Gastrocnemius medialis (tissue), 4 donors: Measurements from ENCODE around the gene ANKS1B.

Source experiments
- POLR2A ChIP-seq, 2 donors: fragments of 450-650 bp; IDR thresholded peaks; one replicate each; pipeline ENCODE4 v1.6.1; 2017; ENCODE audit warnings: antibody characterized with exemption in 2 of 2, mild to moderate bottlenecking in 2 of 2, moderate library complexity in 2 of 2
- TF ChIP-seq, protein P1 (sequence below), 5 experiments: fragments of 450-650 bp in 3 of 5; fragments of 200-600 bp in 2 of 5; sonication (generic) in 2 of 5; IDR thresholded peaks in 4 of 5; conservative IDR thresholded peaks in 1 of 5; 1 replicate in 4 of 5; 2 replicates in 1 of 5; pipeline ENCODE4 v1.5.1; 2016 to 2019; ENCODE audit warnings: antibody characterized with exemption in 5 of 5, mild to moderate bottlenecking in 3 of 5, moderate library complexity in 3 of 5

DNA sequence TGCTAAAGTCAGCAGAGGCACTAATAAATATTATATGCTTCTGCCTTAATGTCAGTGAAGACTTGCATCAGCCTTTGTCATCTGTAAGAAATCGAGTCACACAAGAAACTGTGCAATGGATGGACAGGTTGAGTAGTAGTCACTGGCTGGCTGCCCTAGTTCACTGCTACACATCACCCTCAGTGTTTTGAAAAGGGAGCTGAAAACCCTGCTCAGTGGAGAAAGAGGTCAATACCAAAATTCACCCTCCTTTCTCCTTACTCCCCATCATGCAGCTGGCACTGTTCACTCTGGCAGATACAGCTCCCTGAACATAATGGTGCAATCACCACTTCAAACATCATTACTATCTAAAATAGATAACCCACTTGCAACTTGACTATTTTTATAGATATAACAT, 6.6 kb downstream of the ANKS1B start:
- TF ChIP-seq POLR2A (IDR thresholded peaks at IDR 0.05), result no peak
- TF ChIP-seq, protein P1, sequence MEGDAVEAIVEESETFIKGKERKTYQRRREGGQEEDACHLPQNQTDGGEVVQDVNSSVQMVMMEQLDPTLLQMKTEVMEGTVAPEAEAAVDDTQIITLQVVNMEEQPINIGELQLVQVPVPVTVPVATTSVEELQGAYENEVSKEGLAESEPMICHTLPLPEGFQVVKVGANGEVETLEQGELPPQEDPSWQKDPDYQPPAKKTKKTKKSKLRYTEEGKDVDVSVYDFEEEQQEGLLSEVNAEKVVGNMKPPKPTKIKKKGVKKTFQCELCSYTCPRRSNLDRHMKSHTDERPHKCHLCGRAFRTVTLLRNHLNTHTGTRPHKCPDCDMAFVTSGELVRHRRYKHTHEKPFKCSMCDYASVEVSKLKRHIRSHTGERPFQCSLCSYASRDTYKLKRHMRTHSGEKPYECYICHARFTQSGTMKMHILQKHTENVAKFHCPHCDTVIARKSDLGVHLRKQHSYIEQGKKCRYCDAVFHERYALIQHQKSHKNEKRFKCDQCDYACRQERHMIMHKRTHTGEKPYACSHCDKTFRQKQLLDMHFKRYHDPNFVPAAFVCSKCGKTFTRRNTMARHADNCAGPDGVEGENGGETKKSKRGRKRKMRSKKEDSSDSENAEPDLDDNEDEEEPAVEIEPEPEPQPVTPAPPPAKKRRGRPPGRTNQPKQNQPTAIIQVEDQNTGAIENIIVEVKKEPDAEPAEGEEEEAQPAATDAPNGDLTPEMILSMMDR (IDR thresholded peaks at IDR 0.05 in 4 of 5, conservative IDR thresholded peaks at IDR 0.05 in 1 of 5), result no peak
